A673 (cell line): ENCODE data around the gene EVI5L. TPM values are rescaled to one million over a fixed set of nuclear protein-coding genes. Genes with fewer than 3 reads are reported as not detected.

Source experiments
- BruUV-seq: library from RNA; stranded (reverse); fragments of 400-500 nt; replicated peaks from 2 replicates; lab custom pipeline; 2021; lab: Mats Ljungman, UMichigan
- CTCF ChIA-PET: fragments of 300-600 bp; sonication (Branson Sonifier 250); formaldehyde crosslinking; loops from one replicate; lab custom pipeline; 2022; ENCODE audit warnings: antibody characterized with exemption; lab: Charles Lee
- POLR2A ChIA-PET: fragments of 300-600 bp; sonication (Branson Sonifier 250); formaldehyde crosslinking; loops from one replicate; lab custom pipeline; 2022; ENCODE audit warnings: antibody characterized with exemption; ENCODE audit not compliant: low non-redundant PET; lab: Charles Lee
- DNase-seq: peaks from one replicate; pipeline ENCODE4 v3.0.0-alpha.2; 2015; ENCODE audit warnings: low spot score
- H3K27ac ChIP-seq: fragments of 200-600 bp; sonication (generic); 2 replicates; pipeline ENCODE4 v1.5.1; 2016; ENCODE audit warnings: mixed run types, low read depth, mild to moderate bottlenecking, mixed read lengths, antibody characterized with exemption, low read length; ENCODE audit not compliant: poor library complexity, severe bottlenecking
- H3K27me3 ChIP-seq: fragments of 200-600 bp; sonication (generic); replicated peaks from 2 replicates; pipeline ENCODE4 v1.6.1; 2017; ENCODE audit warnings: mixed run types, low read depth, mild to moderate bottlenecking, mixed read lengths, antibody characterized with exemption, low read length; ENCODE audit not compliant: insufficient read depth, poor library complexity
- H3K36me3 ChIP-seq: fragments of 200-600 bp; sonication (generic); 2 replicates; pipeline ENCODE4 v1.6.1; 2016; ENCODE audit warnings: mixed run types, mild to moderate bottlenecking, mixed read lengths, antibody characterized with exemption, low read length; ENCODE audit not compliant: insufficient read depth, poor library complexity, severe bottlenecking
- H3K4me1 ChIP-seq: fragments of 200-600 bp; sonication (generic); 2 replicates; pipeline ENCODE4 v1.6.1; 2017; ENCODE audit warnings: mixed run types, mild to moderate bottlenecking, mixed read lengths, antibody characterized with exemption, low read length; ENCODE audit not compliant: insufficient read depth, poor library complexity, severe bottlenecking
- H3K4me3 ChIP-seq: fragments of 200-600 bp; sonication (generic); 2 replicates; pipeline ENCODE4 v1.5.1; 2016; ENCODE audit warnings: low read depth, mixed run types, mild to moderate bottlenecking, mixed read lengths, low read length; ENCODE audit not compliant: poor library complexity, severe bottlenecking
- H3K9me3 ChIP-seq: fragments of 200-600 bp; sonication (generic); 2 replicates; pipeline ENCODE4 v1.6.1; 2016; ENCODE audit warnings: mixed run types, low read depth, mild to moderate bottlenecking, mixed read lengths, antibody characterized with exemption, low read length; ENCODE audit not compliant: poor library complexity, severe bottlenecking
- EZH2 ChIP-seq: fragments of 200-600 bp; sonication (generic); IDR thresholded peaks from 2 replicates; pipeline ENCODE4 v1.6.1; 2017; ENCODE audit warnings: borderline replicate concordance, low read depth, mild to moderate bottlenecking, mixed read lengths, antibody characterized with exemption, low read length; ENCODE audit not compliant: poor library complexity, severe bottlenecking
- intact Hi-C: fragments of 100-400 bp; cut with micrococcal nuclease; formaldehyde crosslinking; loops from one replicate; pipeline ENCODE4 v1.10.0; 2022; ENCODE audit not compliant: unreplicated experiment
- total RNA-seq: library from RNA; stranded (reverse); gene quantifications from 2 replicates; pipeline ENCODE4 v1.2.3, GENCODE V29; 2021
- TF ChIP-seq, protein P1 (sequence below): fragments of 300-800, 200-600 bp; sonication (generic); conservative IDR thresholded peaks from 2 replicates; pipeline ENCODE4 v1.5.1; 2017; ENCODE audit warnings: low read depth, mild to moderate bottlenecking, antibody characterized with exemption, low read length, moderate library complexity, mixed read lengths

The EVI5L gene
- total RNA-seq, 1 experiment from 2014 or later: 4.8 TPM

DNA sequence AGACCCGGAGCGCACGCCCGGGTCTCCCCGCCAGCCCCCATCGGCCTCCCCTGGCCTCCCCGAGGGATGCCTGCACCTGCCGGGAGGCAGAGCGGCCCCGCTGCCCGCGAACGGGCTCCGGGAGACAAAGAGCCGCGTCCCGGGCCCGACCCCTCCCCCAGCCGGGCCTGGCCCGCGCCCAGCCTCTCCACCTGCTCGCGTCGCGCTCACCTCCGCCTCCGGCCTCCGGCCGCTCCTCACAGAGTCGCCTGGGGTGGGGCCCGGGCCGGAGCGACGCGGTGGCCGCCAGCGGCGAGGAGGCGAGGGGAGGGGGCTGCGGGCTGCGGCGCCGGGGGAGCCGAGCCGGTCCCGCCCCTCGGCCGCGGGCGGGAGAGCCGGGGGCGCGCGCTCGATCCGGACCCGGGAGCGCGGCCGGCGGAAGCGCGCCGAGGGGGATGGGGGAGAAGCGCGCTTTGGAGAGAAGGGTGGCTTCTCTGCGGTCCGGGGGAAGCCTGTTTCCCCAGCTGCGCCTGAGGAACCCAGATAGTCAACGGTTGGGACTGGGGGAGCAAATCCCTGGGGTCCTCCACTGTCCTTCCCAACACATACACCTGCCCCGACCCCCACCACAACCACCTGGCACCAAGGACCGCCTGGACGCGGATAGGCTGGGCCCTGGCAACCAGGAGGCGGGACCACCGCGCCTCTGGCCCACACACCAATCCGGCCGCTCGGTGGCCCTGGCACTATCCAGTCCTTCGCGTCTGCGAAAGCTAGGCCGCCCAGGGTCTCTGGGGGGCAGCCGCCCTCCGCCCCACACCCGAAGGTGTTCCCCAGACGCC lies 44.3 kb downstream of the EVI5L start, which contains the start of gene PRR36:
Gene PRR36, minus strand, starts transcription at position 315 of the 821 bp plus-strand sequence. CDS start 701 bp downstream, outside the sequence.
- TF ChIP-seq, protein P1, sequence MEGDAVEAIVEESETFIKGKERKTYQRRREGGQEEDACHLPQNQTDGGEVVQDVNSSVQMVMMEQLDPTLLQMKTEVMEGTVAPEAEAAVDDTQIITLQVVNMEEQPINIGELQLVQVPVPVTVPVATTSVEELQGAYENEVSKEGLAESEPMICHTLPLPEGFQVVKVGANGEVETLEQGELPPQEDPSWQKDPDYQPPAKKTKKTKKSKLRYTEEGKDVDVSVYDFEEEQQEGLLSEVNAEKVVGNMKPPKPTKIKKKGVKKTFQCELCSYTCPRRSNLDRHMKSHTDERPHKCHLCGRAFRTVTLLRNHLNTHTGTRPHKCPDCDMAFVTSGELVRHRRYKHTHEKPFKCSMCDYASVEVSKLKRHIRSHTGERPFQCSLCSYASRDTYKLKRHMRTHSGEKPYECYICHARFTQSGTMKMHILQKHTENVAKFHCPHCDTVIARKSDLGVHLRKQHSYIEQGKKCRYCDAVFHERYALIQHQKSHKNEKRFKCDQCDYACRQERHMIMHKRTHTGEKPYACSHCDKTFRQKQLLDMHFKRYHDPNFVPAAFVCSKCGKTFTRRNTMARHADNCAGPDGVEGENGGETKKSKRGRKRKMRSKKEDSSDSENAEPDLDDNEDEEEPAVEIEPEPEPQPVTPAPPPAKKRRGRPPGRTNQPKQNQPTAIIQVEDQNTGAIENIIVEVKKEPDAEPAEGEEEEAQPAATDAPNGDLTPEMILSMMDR: no peak
- TF ChIP-seq EZH2: no peak
- no peaks in the 10 kb centered on the region for H3K9me3 ChIP-seq
- no peak within 1 kb of the TSS for H3K27ac ChIP-seq
- peaks cover 33% of the 10 kb centered on the region for H3K4me1 ChIP-seq
- H3K36me3 ChIP-seq: no peaks in the 10 kb centered on the region
- peak; percentile 58 for DNase-seq
- H3K4me3 ChIP-seq: peak within 1 kb of the TSS; percentile 71
- intact Hi-C loops: loop anchor here (5.0 kb wide), 1 partner anchor 48 kb away; the partner anchor contains the start of gene SNAPC2
- ChIA-PET POLR2A (no interaction called here), CTCF (no interaction called here)
- H3K27me3 ChIP-seq: no peaks in the 10 kb centered on the region
- BruUV-seq: no TSS peak

DNA sequence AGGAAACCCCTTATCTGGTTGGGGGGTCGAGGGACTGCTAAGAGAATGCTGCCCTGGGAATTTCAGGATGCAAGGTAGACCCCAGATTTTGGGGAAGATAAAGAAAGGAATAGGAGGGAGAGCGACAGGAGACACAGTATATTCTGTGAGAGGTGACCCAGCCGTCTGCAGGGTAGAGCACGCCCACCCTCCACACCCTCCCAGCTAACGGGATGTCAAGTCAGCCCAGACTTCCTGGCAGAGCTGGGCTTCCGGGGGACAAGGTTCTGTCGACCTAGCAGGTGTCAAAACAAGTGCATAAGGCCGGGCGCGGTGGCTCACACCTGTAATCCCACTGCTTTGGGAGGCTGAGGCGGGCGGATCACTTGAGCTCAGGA lies 44.9 kb downstream of the EVI5L start:
- ChIA-PET CTCF (no interaction called here), POLR2A (no interaction called here)
- Histone ChIP-seq H3K9me3 (no peaks in the 10 kb centered on the region), H3K4me3 (peak overlapping the region; percentile 71), H3K27ac (no peak overlapping the region), H3K36me3 (no peaks in the 10 kb centered on the region), H3K4me1 (peaks cover 29% of the 10 kb centered on the region), H3K27me3 (no peaks in the 10 kb centered on the region)
- no TSS peak for BruUV-seq
- intact Hi-C loops: loop anchor here (5.0 kb wide), 1 partner anchor 47 kb away; the partner anchor contains the start of gene SNAPC2
- no peak for DNase-seq
- TF ChIP-seq, protein P1: no peak

DNA sequence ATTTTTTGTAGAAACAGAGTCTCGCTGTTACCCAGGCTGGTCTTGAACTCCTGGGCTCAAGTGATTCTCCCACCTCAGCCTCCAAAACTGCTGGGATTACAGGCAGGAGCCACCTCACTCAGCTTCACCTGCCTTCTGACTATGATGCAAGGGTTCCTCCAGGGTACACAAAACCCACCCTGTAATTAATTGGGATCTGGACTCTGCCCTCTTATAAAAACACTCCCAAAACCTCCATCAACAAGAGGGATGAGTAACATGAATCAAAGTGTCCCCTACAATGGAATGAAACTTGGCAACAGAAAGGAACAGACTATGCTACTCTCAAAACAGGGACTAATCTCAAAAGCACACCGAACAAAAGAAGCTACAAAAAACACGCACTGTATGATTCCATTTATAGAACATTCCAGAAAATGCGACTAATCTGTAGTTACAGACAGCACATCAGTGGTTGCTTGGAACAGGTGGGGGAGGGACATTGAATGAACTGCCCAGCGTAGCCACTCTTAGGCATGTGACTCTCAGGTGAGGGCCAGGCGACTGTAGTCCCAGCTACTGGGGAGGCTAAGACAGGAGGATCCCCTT lies 47.3 kb downstream of the EVI5L start:
- POLR2A ChIA-PET: no interaction called here
- Histone ChIP-seq H3K36me3 (no peaks in the 10 kb centered on the region), H3K4me3 (no peak overlapping the region), H3K9me3 (no peaks in the 10 kb centered on the region), H3K4me1 (peaks cover 14% of the 10 kb centered on the region), H3K27me3 (no peaks in the 10 kb centered on the region), H3K27ac (no peak overlapping the region)
- intact Hi-C loops: no loop called here
- TF ChIP-seq, protein P1: no peak
- no peak for TF ChIP-seq EZH2
- BruUV-seq: no TSS peak
- no peak for DNase-seq
- CTCF ChIA-PET: no interaction called here
